Progenitor cell of endocrine pancreas (in vitro differentiated cells): ENCODE data around the gene EML5. TPM values are rescaled to one million over a fixed set of nuclear protein-coding genes. Genes with fewer than 3 reads are reported as not detected.

ENCODE experiments used
- DNase-seq: peaks from one replicate; pipeline ENCODE4 v3.0.0; 2021; ENCODE audit warnings: low spot score; ENCODE audit not compliant: unreplicated experiment
- H3K27ac Mint-ChIP-seq: 2 replicates; pipeline ENCODE4 v1.8.0; 2021; ENCODE audit warnings: mild to moderate bottlenecking, moderate library complexity, mixed read lengths
- H3K27me3 Mint-ChIP-seq: 2 replicates; pipeline ENCODE4 v1.8.0; 2021; ENCODE audit warnings: mixed read lengths
- H3K36me3 Mint-ChIP-seq: 2 replicates; pipeline ENCODE4 v1.8.0; 2022; ENCODE audit warnings: mixed read lengths; ENCODE audit not compliant: insufficient read depth
- H3K4me1 Mint-ChIP-seq: 2 replicates; pipeline ENCODE4 v1.8.0; 2021; ENCODE audit warnings: low read depth, mixed read lengths
- H3K4me3 Mint-ChIP-seq: 2 replicates; pipeline ENCODE4 v1.8.0; 2021; ENCODE audit warnings: low read depth, mild to moderate bottlenecking, moderate library complexity, mixed read lengths
- H3K9me3 Mint-ChIP-seq: 2 replicates; pipeline ENCODE4 v1.8.0; 2021; ENCODE audit warnings: low read depth, mixed read lengths
- CTCF ChIP-seq: fragments of 200-600 bp; sonication (generic); IDR thresholded peaks from one replicate; pipeline ENCODE4 v1.5.0; 2021; ENCODE audit warnings: antibody characterized with exemption, mild to moderate bottlenecking; ENCODE audit not compliant: unreplicated experiment
- total RNA-seq: library from RNA; stranded (reverse); gene quantifications from 2 replicates; pipeline ENCODE4 v1.2.1, GENCODE V29; 2021

The EML5 gene
- total RNA-seq, 1 donor from 2014 or later: 6.0 TPM

- Mint-ChIP-seq H3K27ac (no peak overlapping the region), H3K36me3 (no peaks in the 10 kb centered on the region), H3K9me3 (peaks cover 8% of the 10 kb centered on the region), H3K27me3 (no peaks in the 10 kb centered on the region), H3K4me1 (peaks cover 6% of the 10 kb centered on the region), H3K4me3 (no peak overlapping the region)
- TF ChIP-seq CTCF: no peak
- no peak for DNase-seq
Observed at GRCh38 chr14:88753873-88754272, 38.9 kb downstream of the EML5 start.

GRCh38 chr14:88750945-88751344, 41.8 kb downstream of the EML5 start:
- no peak for DNase-seq
- Mint-ChIP-seq H3K9me3 (no peaks in the 10 kb centered on the region), H3K27me3 (no peaks in the 10 kb centered on the region), H3K4me1 (peaks cover 11% of the 10 kb centered on the region), H3K36me3 (no peaks in the 10 kb centered on the region), H3K4me3 (no peak overlapping the region), H3K27ac (no peak overlapping the region)
- TF ChIP-seq CTCF: no peak

GRCh38 chr14:88750413-88750812, 42.3 kb downstream of the EML5 start:
- peaks cover 11% of the 10 kb centered on the region for H3K4me1 Mint-ChIP-seq
- no peak overlapping the region for H3K4me3 Mint-ChIP-seq
- no peak for TF ChIP-seq CTCF
- no peak for DNase-seq
- H3K36me3 Mint-ChIP-seq: no peaks in the 10 kb centered on the region
- no peak overlapping the region for H3K27ac Mint-ChIP-seq
- no peaks in the 10 kb centered on the region for H3K9me3 Mint-ChIP-seq
- H3K27me3 Mint-ChIP-seq: no peaks in the 10 kb centered on the region

- Mint-ChIP-seq H3K36me3 (no peaks in the 10 kb centered on the region), H3K27me3 (no peaks in the 10 kb centered on the region), H3K4me3 (no peak overlapping the region), H3K4me1 (peaks cover 11% of the 10 kb centered on the region), H3K9me3 (no peaks in the 10 kb centered on the region), H3K27ac (no peak overlapping the region)
- no peak for TF ChIP-seq CTCF
- no peak for DNase-seq
Observed at GRCh38 chr14:88749139-88749538, 43.6 kb downstream of the EML5 start.

- TF ChIP-seq CTCF: no peak
- H3K27me3 Mint-ChIP-seq: no peaks in the 10 kb centered on the region
- H3K4me1 Mint-ChIP-seq: peaks cover 11% of the 10 kb centered on the region
- H3K27ac Mint-ChIP-seq: no peak overlapping the region
- no peaks in the 10 kb centered on the region for H3K36me3 Mint-ChIP-seq
- H3K9me3 Mint-ChIP-seq: no peaks in the 10 kb centered on the region
- H3K4me3 Mint-ChIP-seq: no peak overlapping the region
- DNase-seq: no peak
Observed at GRCh38 chr14:88748288-88748687, 44.5 kb downstream of the EML5 start.
